IPS DF 19.7 (cell line): ENCODE measurements around the gene BMPER.
"Not testable (repeated sequence)": the region's sequence is repeated elsewhere in the genome, so short reads cannot be mapped to it uniquely, and the experiment has no call there.

Source experiments
- DNase-seq: peaks from one replicate; pipeline ENCODE4 v3.0.0-alpha.2; 2013; ENCODE audit warnings: low read depth, low spot score

The BMPER gene

GRCh38 chr7:34136698-34137097 is 231.4 kb downstream of the BMPER start:
- DNase-seq: no peak

GRCh38 chr7:34137176-34137575 is 231.8 kb downstream of the BMPER start:
- no peak for DNase-seq

GRCh38 chr7:34138483-34138882 is 233.1 kb downstream of the BMPER start:
- no peak for DNase-seq

GRCh38 chr7:34139086-34139485 is 233.7 kb downstream of the BMPER start:
- no peak for DNase-seq

GRCh38 chr7:34140066-34140465 is 234.7 kb downstream of the BMPER start:
- no peak for DNase-seq

GRCh38 chr7:34143402-34143801 is 238.1 kb downstream of the BMPER start:
- DNase-seq: no peak

GRCh38 chr7:34145603-34146002 is 240.3 kb downstream of the BMPER start:
- no peak for DNase-seq

GRCh38 chr7:34153656-34154270 is 248.4 kb downstream of the BMPER start:
- DNase-seq: no peak

GRCh38 chr7:34155220-34155908 is 250.0 kb downstream of the BMPER start:
- no peak for DNase-seq

GRCh38 chr7:34156336-34156735 is 251.0 kb downstream of the BMPER start:
- no peak for DNase-seq

- DNase-seq: no peak
These were observed 251.8 kb downstream of the BMPER start for GRCh38 chr7:34157137-34157536.

GRCh38 chr7:34158368-34159153 is 253.2 kb downstream of the BMPER start:
- no peak for DNase-seq

- DNase-seq: no peak
These were observed 255.0 kb downstream of the BMPER start for GRCh38 chr7:34160261-34160752.

- no peak for DNase-seq
These were observed 256.8 kb downstream of the BMPER start for GRCh38 chr7:34162027-34162565.

- DNase-seq: no peak
These were observed 257.3 kb downstream of the BMPER start for GRCh38 chr7:34162677-34163076.

GRCh38 chr7:34163956-34164355 is 258.6 kb downstream of the BMPER start:
- DNase-seq: no peak

- DNase-seq: no peak
These were observed 260.1 kb downstream of the BMPER start for GRCh38 chr7:34165466-34165865.

- DNase-seq: no peak
These were observed 260.7 kb downstream of the BMPER start for GRCh38 chr7:34165927-34166550.

- no peak for DNase-seq
These were observed 262.7 kb downstream of the BMPER start for GRCh38 chr7:34168013-34168412.

GRCh38 chr7:34174688-34175616 is 269.6 kb downstream of the BMPER start:
- DNase-seq: not testable (repeated sequence)

GRCh38 chr7:34175837-34176236 is 270.5 kb downstream of the BMPER start:
- no peak for DNase-seq
